ENCODE results near the gene TPGS2.

DNA sequence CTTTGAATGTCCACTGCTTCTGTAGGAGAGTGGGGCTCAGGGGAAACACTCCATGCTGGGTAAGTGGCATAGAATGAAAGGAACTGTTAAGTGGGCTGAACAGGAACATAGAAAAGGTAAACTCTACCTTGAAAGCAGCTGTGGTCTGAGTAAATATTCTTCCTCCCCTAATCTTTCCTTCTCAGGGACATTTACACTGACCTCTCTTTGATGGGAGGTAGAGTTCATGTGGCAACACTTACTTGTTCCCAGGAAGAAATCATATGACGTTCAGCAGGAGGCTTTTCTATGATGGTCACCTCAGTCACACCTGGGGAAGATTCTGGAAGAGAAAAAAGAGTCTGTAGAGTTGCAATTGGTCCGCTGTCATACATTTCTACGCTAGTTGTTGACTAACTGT is 10.2 kb downstream of the TPGS2 start:
- TF ChIP-seq, protein P1, sequence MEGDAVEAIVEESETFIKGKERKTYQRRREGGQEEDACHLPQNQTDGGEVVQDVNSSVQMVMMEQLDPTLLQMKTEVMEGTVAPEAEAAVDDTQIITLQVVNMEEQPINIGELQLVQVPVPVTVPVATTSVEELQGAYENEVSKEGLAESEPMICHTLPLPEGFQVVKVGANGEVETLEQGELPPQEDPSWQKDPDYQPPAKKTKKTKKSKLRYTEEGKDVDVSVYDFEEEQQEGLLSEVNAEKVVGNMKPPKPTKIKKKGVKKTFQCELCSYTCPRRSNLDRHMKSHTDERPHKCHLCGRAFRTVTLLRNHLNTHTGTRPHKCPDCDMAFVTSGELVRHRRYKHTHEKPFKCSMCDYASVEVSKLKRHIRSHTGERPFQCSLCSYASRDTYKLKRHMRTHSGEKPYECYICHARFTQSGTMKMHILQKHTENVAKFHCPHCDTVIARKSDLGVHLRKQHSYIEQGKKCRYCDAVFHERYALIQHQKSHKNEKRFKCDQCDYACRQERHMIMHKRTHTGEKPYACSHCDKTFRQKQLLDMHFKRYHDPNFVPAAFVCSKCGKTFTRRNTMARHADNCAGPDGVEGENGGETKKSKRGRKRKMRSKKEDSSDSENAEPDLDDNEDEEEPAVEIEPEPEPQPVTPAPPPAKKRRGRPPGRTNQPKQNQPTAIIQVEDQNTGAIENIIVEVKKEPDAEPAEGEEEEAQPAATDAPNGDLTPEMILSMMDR (IDR thresholded peaks at IDR 0.05 in 8 of 11, conservative IDR thresholded peaks at IDR 0.05 in 3 of 11): no peak
- no peak for TF ChIP-seq POLR2A (IDR thresholded peaks at IDR 0.05)
- TF ChIP-seq POLR2AphosphoS5 (IDR thresholded peaks at IDR 0.05): no peak
